ENCODE results near the gene NREP. TPM values are rescaled to one million over a fixed set of nuclear protein-coding genes. Genes with fewer than 3 reads are reported as not detected.
A peak's percentile ranks its signal among the peaks of the same experiment; 100 is the strongest.

Gene NREP, protein sequence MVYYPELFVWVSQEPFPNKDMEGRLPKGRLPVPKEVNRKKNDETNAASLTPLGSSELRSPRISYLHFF
- total RNA-seq = 1 to 10 TPM; 5.5 to 7.7 TPM

DNA sequence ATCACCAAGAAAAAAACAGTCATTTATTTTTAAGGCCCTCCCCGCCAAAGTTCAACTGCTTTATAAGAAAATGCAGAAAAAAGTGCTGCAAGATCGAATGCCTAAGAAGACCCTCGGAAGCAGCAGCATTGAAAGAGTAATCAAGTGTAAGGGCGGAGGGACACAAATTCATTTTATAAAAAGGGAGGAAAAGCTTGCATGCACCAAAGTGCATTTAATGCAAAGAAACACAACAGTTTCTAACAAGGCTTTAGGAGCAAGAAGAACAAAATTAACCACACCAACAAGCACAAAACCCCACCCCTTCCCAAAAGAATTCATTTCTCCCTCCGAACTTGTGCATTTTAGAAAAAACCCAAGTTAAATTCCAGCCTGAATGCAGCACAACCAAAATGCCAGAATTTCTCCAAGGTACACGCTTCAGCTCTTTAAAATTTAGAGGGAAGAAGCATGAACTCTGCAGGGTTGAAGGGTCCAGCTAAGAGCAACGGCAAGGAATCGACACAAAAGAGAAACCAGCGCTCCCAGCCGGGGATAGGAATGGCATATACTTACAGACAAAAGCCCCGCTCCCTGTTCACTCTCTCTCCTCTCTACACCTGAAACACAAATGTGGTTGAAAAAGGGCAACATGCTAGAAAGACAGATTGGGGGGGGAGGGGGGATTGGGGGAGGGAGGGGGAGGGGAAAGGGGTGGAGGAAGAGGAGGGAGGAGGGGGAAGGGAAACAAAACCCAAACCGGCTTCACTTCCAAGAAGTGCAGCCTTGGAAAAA is at the start of gene NREP:
Gene NREP, minus strand, starts transcription at position 614 of the 774 bp plus-strand sequence. CDS start 1,422 bp downstream, outside the sequence.
- peak within 1 kb of the TSS; percentile 83 to 91 for H3K27ac Mint-ChIP-seq
- no peaks in the 10 kb centered on the region for H3K36me3 Mint-ChIP-seq
- no peaks in the 10 kb centered on the region for H3K9me3 Mint-ChIP-seq
- peak within 1 kb of the TSS; percentile 94 for H3K4me3 Mint-ChIP-seq
- peaks cover 8 to 13% of the 10 kb centered on the region in 2 donors for H3K4me1 Mint-ChIP-seq (ENCODE audit: low read depth in 2 of 2)
- ATAC-seq (no peak), DNase-seq (ENCODE audit: low spot score) (no peak)
- peaks cover 0 to 7% of the 10 kb centered on the region in 2 donors for H3K27me3 Mint-ChIP-seq

DNA sequence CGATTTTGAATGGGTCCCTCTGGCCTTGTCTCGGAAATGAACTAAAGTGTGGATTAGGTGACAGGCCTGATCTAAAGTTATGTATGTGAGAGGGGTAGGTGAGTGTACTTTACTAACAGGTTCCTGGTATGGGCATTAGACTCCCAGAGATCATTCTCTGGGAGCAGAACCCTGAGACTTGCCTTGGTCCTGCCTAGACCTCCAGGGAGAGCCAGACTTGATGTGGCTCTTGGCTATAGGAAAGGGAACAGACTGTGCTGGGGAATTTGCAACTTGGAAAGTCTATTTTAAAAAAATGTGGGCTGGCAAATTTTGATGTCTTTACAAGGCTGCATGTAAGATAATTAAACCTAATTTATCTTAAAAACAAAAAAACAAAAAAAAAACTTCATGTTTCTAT is 49.8 kb upstream of the NREP start:
- H3K4me3 Mint-ChIP-seq = no peak overlapping the region
- H3K27me3 Mint-ChIP-seq = peaks cover 7 to 42% of the 10 kb centered on the region in 2 donors

DNA sequence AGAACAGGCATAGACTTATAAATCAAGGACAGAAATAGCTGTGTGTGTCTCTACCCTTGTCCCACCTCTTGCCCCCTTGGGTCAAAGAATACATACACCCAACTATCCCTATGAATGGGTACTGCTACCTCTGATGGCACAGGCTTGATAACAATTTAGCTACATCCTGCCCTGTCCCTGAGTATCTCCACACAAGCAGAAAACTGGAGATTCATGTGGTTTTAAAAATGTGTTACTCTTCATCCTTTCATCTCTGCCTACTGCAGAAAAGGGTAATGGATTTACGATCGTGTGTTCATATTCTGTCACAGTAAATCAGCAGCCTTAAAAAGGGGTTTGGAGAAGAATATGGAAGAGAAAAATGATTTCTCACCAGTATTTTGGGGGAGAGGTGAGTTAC is 49.2 kb upstream of the NREP start:
- ATAC-seq (no peak), DNase-seq (ENCODE audit: low spot score) (no peak)
- no peaks in the 10 kb centered on the region for H3K9me3 Mint-ChIP-seq
- H3K27ac Mint-ChIP-seq = no peak overlapping the region
- H3K4me3 Mint-ChIP-seq = no peak overlapping the region
- no peaks in the 10 kb centered on the region for H3K36me3 Mint-ChIP-seq
- H3K4me1 Mint-ChIP-seq (ENCODE audit: low read depth in 2 of 2) = no peaks in the 10 kb centered on the region
- peaks cover 7 to 43% of the 10 kb centered on the region in 2 donors for H3K27me3 Mint-ChIP-seq

More for the DNA sequence above, 49.8 kb upstream of the NREP start:
- no peak for DNase-seq (ENCODE audit: low spot score)
- ATAC-seq = no peak
- H3K27ac Mint-ChIP-seq = no peak overlapping the region
- H3K4me1 Mint-ChIP-seq (ENCODE audit: low read depth in 2 of 2) = no peaks in the 10 kb centered on the region
- H3K9me3 Mint-ChIP-seq = no peaks in the 10 kb centered on the region
- H3K36me3 Mint-ChIP-seq = no peaks in the 10 kb centered on the region

DNA sequence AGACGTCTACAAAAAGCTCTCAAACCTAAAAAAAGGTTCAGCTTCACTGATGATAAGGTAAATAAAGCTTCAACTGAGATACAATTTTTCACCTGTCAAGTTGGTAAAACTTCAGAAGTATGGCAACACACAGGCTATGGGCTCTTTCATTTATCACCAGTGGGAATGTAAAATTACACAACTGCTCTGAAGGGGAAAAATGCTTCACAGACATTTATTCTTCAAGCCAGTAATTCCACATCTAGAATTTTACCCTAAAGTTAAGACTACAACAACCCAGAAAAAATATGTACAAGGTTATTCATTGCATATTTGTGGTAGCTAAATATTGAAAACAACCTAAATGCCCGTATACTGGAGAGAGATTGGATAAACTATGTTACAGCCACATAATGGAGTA is 48.1 kb upstream of the NREP start:
- ATAC-seq (no peak), DNase-seq (ENCODE audit: low spot score) (no peak)
- no peaks in the 10 kb centered on the region for H3K9me3 Mint-ChIP-seq
- no peak overlapping the region for H3K27ac Mint-ChIP-seq
- peaks cover 7 to 42% of the 10 kb centered on the region in 2 donors for H3K27me3 Mint-ChIP-seq
- no peaks in the 10 kb centered on the region for H3K36me3 Mint-ChIP-seq
- H3K4me3 Mint-ChIP-seq = no peak overlapping the region
- H3K4me1 Mint-ChIP-seq (ENCODE audit: low read depth in 2 of 2) = no peaks in the 10 kb centered on the region

DNA sequence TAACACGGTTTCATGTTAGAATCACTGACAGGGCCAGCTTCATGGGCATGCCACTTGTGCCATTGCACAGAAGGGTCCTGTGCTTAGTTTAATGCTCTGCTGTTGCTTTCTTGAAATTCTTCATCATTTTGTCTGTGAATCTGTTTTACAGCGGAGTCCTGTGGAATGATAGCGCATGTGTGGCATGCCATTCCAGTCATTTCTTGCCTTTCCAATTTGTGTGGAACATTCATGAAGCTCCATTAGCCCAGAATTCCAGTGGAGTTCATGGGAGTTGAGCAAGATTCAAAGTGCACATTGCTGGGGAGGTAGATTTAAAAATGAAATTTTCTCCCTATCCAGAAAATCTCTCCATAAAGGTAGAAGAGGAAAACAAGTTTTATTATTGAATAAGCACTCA is 43.4 kb upstream of the NREP start:
- no peak for ATAC-seq
- no peaks in the 10 kb centered on the region for H3K9me3 Mint-ChIP-seq
- peaks cover 4 to 32% of the 10 kb centered on the region in 2 donors for H3K27me3 Mint-ChIP-seq
- H3K27ac Mint-ChIP-seq = no peak overlapping the region
- no peak overlapping the region for H3K4me3 Mint-ChIP-seq
- H3K36me3 Mint-ChIP-seq = no peaks in the 10 kb centered on the region
- H3K4me1 Mint-ChIP-seq (ENCODE audit: low read depth in 2 of 2) = no peaks in the 10 kb centered on the region
- DNase-seq (ENCODE audit: low spot score) = no peak

DNA sequence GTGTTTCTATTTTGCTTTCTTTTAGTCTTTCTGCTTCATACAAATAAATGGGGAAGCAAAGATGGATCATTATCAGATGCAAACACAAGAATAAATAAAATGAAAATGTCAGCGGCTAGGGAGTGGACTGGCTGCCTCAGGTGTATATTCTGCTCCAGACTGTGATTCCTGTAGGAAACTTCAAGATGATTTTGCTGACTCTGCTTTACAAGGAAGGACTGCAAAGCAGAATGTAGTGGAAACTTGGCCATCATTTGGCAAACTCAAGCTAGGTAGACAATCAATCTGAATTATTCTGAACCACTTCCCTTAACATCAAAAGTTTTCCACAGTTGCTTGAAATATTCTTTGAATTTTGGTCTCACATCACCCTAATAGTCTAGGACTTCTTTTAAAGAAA is 38.1 kb upstream of the NREP start:
- no peaks in the 10 kb centered on the region for H3K36me3 Mint-ChIP-seq
- no peak overlapping the region for H3K4me3 Mint-ChIP-seq
- H3K27me3 Mint-ChIP-seq = peaks cover 2 to 21% of the 10 kb centered on the region in 2 donors
- ATAC-seq (no peak), DNase-seq (ENCODE audit: low spot score) (no peak)
- no peaks in the 10 kb centered on the region for H3K9me3 Mint-ChIP-seq
- H3K27ac Mint-ChIP-seq = no peak overlapping the region
- no peaks in the 10 kb centered on the region for H3K4me1 Mint-ChIP-seq (ENCODE audit: low read depth in 2 of 2)

DNA sequence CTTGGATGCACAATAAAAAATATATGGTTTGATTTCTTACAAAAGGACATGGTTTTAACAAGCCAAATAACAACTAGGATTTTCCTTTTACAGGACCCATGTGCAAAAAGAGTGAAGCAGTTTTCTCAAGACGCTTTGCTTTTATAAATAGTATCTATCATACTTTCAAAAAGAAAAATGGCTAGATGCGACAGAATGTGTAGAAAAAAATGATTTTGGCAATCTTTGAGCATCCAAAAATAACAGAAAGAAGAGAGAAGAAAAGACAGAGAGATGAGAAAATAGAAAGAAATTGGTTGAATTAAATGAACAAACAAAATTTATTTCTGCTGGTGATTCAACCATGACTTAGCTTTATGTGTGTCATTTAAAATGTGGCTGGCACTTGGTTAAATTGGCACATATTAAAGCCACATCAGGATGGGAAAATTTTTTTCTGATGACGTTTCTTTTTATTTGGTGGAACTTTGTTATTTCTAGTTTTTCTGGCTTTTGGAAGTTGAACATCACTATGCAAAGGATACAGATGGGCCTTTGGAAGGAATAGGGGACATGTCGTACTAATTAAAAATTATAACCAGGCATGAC is 35.6 kb upstream of the NREP start:
- Mint-ChIP-seq H3K9me3 (no peaks in the 10 kb centered on the region), H3K27ac (no peak overlapping the region), H3K4me3 (no peak overlapping the region), H3K4me1 (ENCODE audit: low read depth in 2 of 2) (no peaks in the 10 kb centered on the region), H3K27me3 (peaks cover 4 to 19% of the 10 kb centered on the region in 2 donors), H3K36me3 (no peaks in the 10 kb centered on the region)
- ATAC-seq (no peak), DNase-seq (ENCODE audit: low spot score) (no peak)

DNA sequence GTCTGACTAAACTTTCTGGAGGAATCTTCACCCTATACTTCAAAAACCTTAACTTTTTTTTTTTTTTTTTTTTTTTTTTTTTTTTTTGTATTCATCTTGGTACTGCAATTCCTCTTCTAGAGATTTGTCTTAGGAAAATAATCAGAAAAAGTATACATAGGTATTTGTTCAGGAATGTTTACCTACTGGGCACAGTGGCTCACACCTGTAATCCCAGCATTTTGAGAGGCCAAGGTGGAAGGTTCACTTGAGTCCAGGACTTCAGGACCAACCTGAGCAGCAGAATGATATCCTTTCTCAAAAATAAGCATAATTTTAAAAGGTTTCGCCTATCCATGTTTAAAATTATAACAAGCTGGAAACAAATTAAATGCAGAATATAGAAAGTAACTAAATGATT is 33.3 kb upstream of the NREP start:
- ATAC-seq = no peak
- H3K4me3 Mint-ChIP-seq = no peak overlapping the region
- no peaks in the 10 kb centered on the region for H3K4me1 Mint-ChIP-seq (ENCODE audit: low read depth in 2 of 2)
- DNase-seq (ENCODE audit: low spot score) = no peak
- H3K27me3 Mint-ChIP-seq = peaks cover 2 to 11% of the 10 kb centered on the region in 2 donors
- no peak overlapping the region for H3K27ac Mint-ChIP-seq
- no peaks in the 10 kb centered on the region for H3K36me3 Mint-ChIP-seq
- no peaks in the 10 kb centered on the region for H3K9me3 Mint-ChIP-seq

DNA sequence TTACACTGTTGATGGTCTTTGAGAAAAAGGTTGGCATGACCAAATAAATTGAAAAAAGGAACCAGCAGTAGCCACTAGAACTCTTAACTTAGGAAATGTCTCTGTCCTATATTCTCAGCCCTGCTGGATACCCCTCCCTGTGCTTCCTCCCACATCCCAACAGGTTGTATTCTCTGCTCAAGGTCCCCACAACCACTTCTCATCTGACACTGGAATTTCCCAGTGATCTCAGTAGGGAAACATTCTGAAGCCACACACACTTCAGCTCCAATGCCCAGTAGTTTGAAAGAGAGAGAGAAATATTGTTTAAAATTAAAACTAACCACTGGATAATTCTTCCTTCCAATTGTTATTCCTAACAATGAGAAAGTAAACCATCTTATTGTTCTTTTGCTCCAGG is 30.0 kb upstream of the NREP start:
- Mint-ChIP-seq H3K27ac (no peak overlapping the region), H3K4me1 (ENCODE audit: low read depth in 2 of 2) (no peaks in the 10 kb centered on the region), H3K36me3 (no peaks in the 10 kb centered on the region), H3K4me3 (no peak overlapping the region), H3K27me3 (peaks cover 0 to 2% of the 10 kb centered on the region in 2 donors), H3K9me3 (no peaks in the 10 kb centered on the region)
- DNase-seq (ENCODE audit: low spot score) (no peak), ATAC-seq (no peak)

DNA sequence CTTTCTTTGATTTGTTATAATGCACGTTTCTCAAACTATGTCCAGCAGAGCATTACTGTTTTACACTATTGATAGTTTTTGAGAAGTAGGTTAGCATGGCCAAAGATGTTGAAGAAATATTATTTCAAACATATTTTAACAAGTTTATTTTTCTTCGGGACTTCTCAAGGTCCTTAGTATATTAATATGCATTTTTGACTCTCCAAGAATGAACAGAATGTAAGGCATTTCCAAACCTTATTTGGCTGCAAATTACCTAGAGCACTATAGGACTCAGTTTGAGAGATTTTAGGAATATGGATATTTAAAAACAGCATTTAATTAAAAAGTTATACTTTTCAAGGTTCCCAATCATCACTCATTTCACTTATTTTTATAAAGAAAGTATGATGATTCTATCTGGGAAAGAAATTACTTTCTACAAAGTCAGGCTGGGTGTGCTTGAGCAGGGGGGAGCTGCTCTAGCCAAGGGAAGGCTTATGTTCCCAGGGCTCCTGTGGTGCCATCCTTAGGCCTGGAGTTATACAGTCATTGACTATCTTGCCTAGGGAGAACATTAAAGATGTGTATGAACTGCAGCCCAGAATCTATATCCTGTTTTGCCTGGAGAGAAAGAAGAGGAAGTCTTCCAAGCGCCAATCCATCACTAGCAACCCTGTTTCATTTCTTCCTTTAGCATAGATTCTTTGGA is 27.6 kb upstream of the NREP start:
- ATAC-seq = no peak
- H3K9me3 Mint-ChIP-seq = no peaks in the 10 kb centered on the region
- H3K27me3 Mint-ChIP-seq = peaks cover 7 to 9% of the 10 kb centered on the region in 2 donors
- H3K4me1 Mint-ChIP-seq (ENCODE audit: low read depth in 2 of 2) = no peaks in the 10 kb centered on the region
- no peak for DNase-seq (ENCODE audit: low spot score)
- no peak overlapping the region for H3K4me3 Mint-ChIP-seq
- no peak overlapping the region for H3K27ac Mint-ChIP-seq
- H3K36me3 Mint-ChIP-seq = no peaks in the 10 kb centered on the region

DNA sequence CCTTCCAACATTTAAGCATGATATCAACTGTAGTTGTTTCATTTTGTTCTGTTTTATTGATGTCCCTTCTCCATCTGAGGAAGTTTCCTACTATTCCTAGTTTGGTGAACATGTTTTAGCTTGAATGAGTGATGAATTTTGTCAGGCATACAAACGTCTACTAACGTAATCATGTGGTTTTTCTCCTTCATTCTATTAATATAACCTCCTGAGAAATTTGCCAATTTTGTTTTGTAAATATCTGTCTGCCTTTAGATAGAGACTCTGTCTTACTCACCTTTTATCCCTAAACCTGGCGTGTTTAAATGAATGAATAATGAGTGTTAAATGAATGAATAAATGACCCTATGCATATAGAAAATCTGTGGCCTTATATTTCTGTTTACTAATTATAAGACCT is 26.5 kb upstream of the NREP start:
- H3K9me3 Mint-ChIP-seq = no peaks in the 10 kb centered on the region
- no peak overlapping the region for H3K4me3 Mint-ChIP-seq
- peaks cover 4 to 9% of the 10 kb centered on the region in 2 donors for H3K27me3 Mint-ChIP-seq
- H3K4me1 Mint-ChIP-seq (ENCODE audit: low read depth in 2 of 2) = no peaks in the 10 kb centered on the region
- no peak for ATAC-seq
- H3K36me3 Mint-ChIP-seq = no peaks in the 10 kb centered on the region
- H3K27ac Mint-ChIP-seq = no peak overlapping the region
- no peak for DNase-seq (ENCODE audit: low spot score)

DNA sequence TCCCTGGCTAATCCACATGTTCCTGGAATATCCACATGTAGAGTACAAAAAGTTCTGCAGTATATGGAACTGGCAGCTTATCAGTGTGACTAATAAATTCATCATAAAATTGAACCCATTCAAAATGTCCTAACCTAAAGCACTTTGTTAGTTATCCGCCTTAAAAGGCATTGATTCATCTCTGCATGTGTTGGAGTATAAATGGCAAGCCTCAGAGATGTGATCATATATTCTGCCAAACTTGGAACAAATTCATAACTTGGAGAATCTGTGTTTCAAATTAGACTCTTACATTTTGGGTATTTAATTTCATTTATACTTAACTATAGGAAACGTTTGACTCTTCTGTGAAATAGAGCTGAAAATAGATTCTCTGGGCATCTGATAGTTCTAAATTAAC is 25.2 kb upstream of the NREP start:
- H3K27me3 Mint-ChIP-seq = peaks cover 4 to 9% of the 10 kb centered on the region in 2 donors
- ATAC-seq (no peak), DNase-seq (ENCODE audit: low spot score) (no peak)
- no peak overlapping the region for H3K27ac Mint-ChIP-seq
- no peak overlapping the region for H3K4me3 Mint-ChIP-seq
- no peaks in the 10 kb centered on the region for H3K36me3 Mint-ChIP-seq
- no peaks in the 10 kb centered on the region for H3K9me3 Mint-ChIP-seq
- no peaks in the 10 kb centered on the region for H3K4me1 Mint-ChIP-seq (ENCODE audit: low read depth in 2 of 2)

DNA sequence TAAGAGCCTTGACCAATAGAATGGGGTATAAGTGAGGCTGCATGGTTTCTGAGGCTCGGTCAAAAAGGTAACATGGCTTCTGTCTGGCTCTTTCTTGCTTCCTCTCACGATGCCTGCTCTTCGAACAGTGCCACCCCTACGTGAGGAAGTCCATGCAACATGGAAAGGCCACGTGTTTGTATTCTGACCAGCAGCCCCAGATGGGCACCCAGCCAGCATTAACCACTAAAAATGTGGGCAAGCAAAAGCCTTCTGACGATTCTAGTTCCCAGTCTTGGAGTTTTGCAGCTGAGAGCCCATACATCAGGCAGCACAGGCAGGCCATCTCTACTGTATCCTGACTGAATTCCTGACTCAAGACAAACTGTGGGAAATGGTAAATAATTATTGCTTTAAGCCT is 24.2 kb upstream of the NREP start:
- no peak overlapping the region for H3K27ac Mint-ChIP-seq
- no peaks in the 10 kb centered on the region for H3K9me3 Mint-ChIP-seq

DNA sequence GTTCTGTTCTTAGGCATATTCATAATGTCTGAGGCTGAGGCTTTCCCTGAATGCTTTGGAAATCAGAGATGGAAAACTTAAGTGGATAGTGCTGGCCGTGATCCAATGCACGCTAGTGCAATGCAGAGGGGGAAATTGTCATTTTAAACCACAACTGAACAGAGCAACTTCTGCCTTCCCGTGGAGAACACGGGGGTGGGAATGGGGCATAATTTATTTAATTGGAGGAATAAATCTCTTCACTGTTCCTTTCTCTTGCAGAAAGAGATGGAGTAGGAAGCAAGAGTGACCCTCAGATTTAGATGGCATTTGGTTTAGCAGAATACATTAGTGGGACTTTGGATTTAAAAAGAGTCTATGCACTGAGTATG is 22.9 kb upstream of the NREP start:
- no peak for DNase-seq (ENCODE audit: low spot score)
- no peak overlapping the region for H3K4me3 Mint-ChIP-seq
- H3K27ac Mint-ChIP-seq = no peak overlapping the region
- H3K36me3 Mint-ChIP-seq = no peaks in the 10 kb centered on the region
- peaks cover 0 to under 1% of the 10 kb centered on the region in 2 donors for H3K4me1 Mint-ChIP-seq (ENCODE audit: low read depth in 2 of 2)
- H3K9me3 Mint-ChIP-seq = no peaks in the 10 kb centered on the region
- no peak for ATAC-seq
- peaks cover 7 to 9% of the 10 kb centered on the region in 2 donors for H3K27me3 Mint-ChIP-seq

More for the DNA sequence above, 24.2 kb upstream of the NREP start:
- Mint-ChIP-seq H3K4me1 (ENCODE audit: low read depth in 2 of 2) (no peaks in the 10 kb centered on the region), H3K4me3 (no peak overlapping the region), H3K36me3 (no peaks in the 10 kb centered on the region), H3K27me3 (peaks cover 7 to 9% of the 10 kb centered on the region in 2 donors)
- no peak for DNase-seq (ENCODE audit: low spot score)
- ATAC-seq = no peak

All from natural killer cell treated with Interleukin-12 subunit alpha and Interleukin-12 subunit beta and Interleukin-15 and Interleukin-18, amount 100 ng/mL, for 72 hours (primary cell).